Activated CD4-positive, alpha-beta T cell treated with anti-CD3 and anti-CD28 coated beads, Interleukin-2, amount 10 ng/mL, durations not matched to agents 7 days and 5 days (primary cell): ENCODE data around the gene PYGB. TPM values are rescaled to one million over a fixed set of nuclear protein-coding genes. Genes with fewer than 3 reads are reported as not detected.

Source experiments
- CTCF ChIA-PET: fragments of 350-600 bp; sonication (Branson Sonifier 250); formaldehyde crosslinking; loops from one replicate; lab custom pipeline; 2021; ENCODE audit warnings: antibody characterized with exemption; lab: Charles Lee
- POLR2A ChIA-PET: fragments of 350-600 bp; sonication (Branson Sonifier 250); formaldehyde crosslinking; loops from one replicate; lab custom pipeline; 2021; ENCODE audit warnings: antibody characterized with exemption; lab: Charles Lee
- DNase-seq: peaks from one replicate; pipeline ENCODE4 v3.0.0-alpha.2; 2020
- H3K27ac Mint-ChIP-seq: one replicate; pipeline ENCODE4 v1.8.0; 2021; ENCODE audit warnings: mild to moderate bottlenecking, moderate library complexity, mixed read lengths
- H3K27me3 Mint-ChIP-seq: one replicate; pipeline ENCODE4 v1.8.0; 2021; ENCODE audit warnings: mixed read lengths
- H3K36me3 Mint-ChIP-seq: one replicate; pipeline ENCODE4 v1.8.0; 2021; ENCODE audit warnings: low read depth, mixed read lengths
- H3K4me1 Mint-ChIP-seq: one replicate; pipeline ENCODE4 v1.8.0; 2021; ENCODE audit warnings: mixed read lengths
- H3K4me3 Mint-ChIP-seq: one replicate; pipeline ENCODE4 v1.8.0; 2021; ENCODE audit warnings: mild to moderate bottlenecking, moderate library complexity, mixed read lengths
- H3K9me3 Mint-ChIP-seq: one replicate; pipeline ENCODE4 v1.8.0; 2021; ENCODE audit warnings: mixed read lengths
- total RNA-seq, 2 experiments: library from RNA; stranded (reverse); gene quantifications; one replicate each; pipeline ENCODE4 v1.2.3, GENCODE V29; 2021

PYGB gene
- total RNA-seq, 2 experiments from 2014 or later = 28.7 to 30.2 TPM

- CTCF ChIA-PET = interaction anchor here (0.8 to 1.4 kb wide), 3 partner anchors 12 to 341 kb away, joined by 4 to 6 read pairs (median 4); no protein-coding TSS in a partner anchor
- Mint-ChIP-seq H3K4me1 (peaks cover 4% of the 10 kb centered on the region), H3K9me3 (no peaks in the 10 kb centered on the region), H3K27me3 (no peaks in the 10 kb centered on the region), H3K27ac (peak overlapping the region; percentile 46), H3K36me3 (peaks cover 6% of the 10 kb centered on the region), H3K4me3 (no peak overlapping the region)
- DNase-seq = peak; percentile 31
- POLR2A ChIA-PET = no interaction called here
Observed at GRCh38 chr20:25296094-25297093, 48.5 kb downstream of the PYGB start.

GRCh38 chr20:25297141-25297905, 49.4 kb downstream of the PYGB start:
- H3K9me3 Mint-ChIP-seq = no peaks in the 10 kb centered on the region
- H3K27ac Mint-ChIP-seq = peak overlapping the region; percentile 31
- no peak overlapping the region for H3K4me3 Mint-ChIP-seq
- ChIA-PET POLR2A (no interaction called here), CTCF (no interaction called here)
- DNase-seq = no peak
- H3K27me3 Mint-ChIP-seq = no peaks in the 10 kb centered on the region
- H3K4me1 Mint-ChIP-seq = peaks cover 4% of the 10 kb centered on the region
- peaks cover 2% of the 10 kb centered on the region for H3K36me3 Mint-ChIP-seq

- Mint-ChIP-seq H3K27me3 (no peaks in the 10 kb centered on the region), H3K9me3 (no peaks in the 10 kb centered on the region), H3K4me1 (peaks cover 4% of the 10 kb centered on the region), H3K36me3 (peaks cover 2% of the 10 kb centered on the region), H3K27ac (no peak overlapping the region), H3K4me3 (no peak overlapping the region)
- ChIA-PET POLR2A (interaction anchor here (0.6 to 1.0 kb wide), 2 partner anchors 91 to 108 kb away, joined by 3 read pairs; partner anchors contain the start of gene GINS1), CTCF (interaction anchor here (0.9 to 1.7 kb wide), 6 partner anchors 11 to 108 kb away, joined by 3 to 5 read pairs (median 4); partner anchors contain the start of gene GINS1)
- no peak for DNase-seq
Observed at GRCh38 chr20:25299806-25300205, 51.9 kb downstream of the PYGB start.

GRCh38 chr20:25300496-25301170, 52.7 kb downstream of the PYGB start:
- CTCF ChIA-PET = interaction anchor here (1.7 kb wide), 1 partner anchor 13 kb away, joined by 4 read pairs; no protein-coding TSS in a partner anchor
- POLR2A ChIA-PET = interaction anchor here (0.6 kb wide), 1 partner anchor 92 kb away, joined by 3 read pairs; no protein-coding TSS in a partner anchor
- Mint-ChIP-seq H3K27me3 (no peaks in the 10 kb centered on the region), H3K4me1 (peaks cover 4% of the 10 kb centered on the region), H3K9me3 (no peaks in the 10 kb centered on the region), H3K27ac (no peak overlapping the region), H3K36me3 (peaks cover 2% of the 10 kb centered on the region), H3K4me3 (no peak overlapping the region)
- DNase-seq = no peak

- peak overlapping the region; percentile 64 for H3K27ac Mint-ChIP-seq
- H3K9me3 Mint-ChIP-seq = no peaks in the 10 kb centered on the region
- DNase-seq = no peak
- ChIA-PET CTCF (no interaction called here), POLR2A (no interaction called here)
- H3K4me1 Mint-ChIP-seq = peaks cover 3% of the 10 kb centered on the region
- no peak overlapping the region for H3K4me3 Mint-ChIP-seq
- H3K27me3 Mint-ChIP-seq = no peaks in the 10 kb centered on the region
- H3K36me3 Mint-ChIP-seq = peaks cover 2% of the 10 kb centered on the region
Observed at GRCh38 chr20:25301357-25301920, 53.6 kb downstream of the PYGB start.

GRCh38 chr20:25302596-25302995, 54.7 kb downstream of the PYGB start:
- ChIA-PET POLR2A (no interaction called here), CTCF (no interaction called here)
- no peak for DNase-seq
- peaks cover 7% of the 10 kb centered on the region for H3K36me3 Mint-ChIP-seq
- H3K27ac Mint-ChIP-seq = peak overlapping the region; percentile 19
- H3K4me1 Mint-ChIP-seq = no peaks in the 10 kb centered on the region
- H3K27me3 Mint-ChIP-seq = no peaks in the 10 kb centered on the region
- H3K9me3 Mint-ChIP-seq = no peaks in the 10 kb centered on the region
- H3K4me3 Mint-ChIP-seq = no peak overlapping the region

GRCh38 chr20:25303292-25304024, 55.6 kb downstream of the PYGB start:
- no peaks in the 10 kb centered on the region for H3K27me3 Mint-ChIP-seq
- ChIA-PET CTCF (no interaction called here), POLR2A (no interaction called here)
- no peak for DNase-seq
- no peaks in the 10 kb centered on the region for H3K4me1 Mint-ChIP-seq
- no peak overlapping the region for H3K27ac Mint-ChIP-seq
- peaks cover 4% of the 10 kb centered on the region for H3K36me3 Mint-ChIP-seq
- no peak overlapping the region for H3K4me3 Mint-ChIP-seq
- no peaks in the 10 kb centered on the region for H3K9me3 Mint-ChIP-seq

GRCh38 chr20:25304025-25304549, 56.2 kb downstream of the PYGB start:
- Mint-ChIP-seq H3K27me3 (no peaks in the 10 kb centered on the region), H3K4me3 (no peak overlapping the region), H3K4me1 (peaks cover under 1% of the 10 kb centered on the region), H3K36me3 (peaks cover 4% of the 10 kb centered on the region), H3K9me3 (no peaks in the 10 kb centered on the region), H3K27ac (no peak overlapping the region)
- CTCF ChIA-PET = no interaction called here
- POLR2A ChIA-PET = no interaction called here
- DNase-seq = no peak

GRCh38 chr20:25306991-25307903, 59.4 kb downstream of the PYGB start:
- POLR2A ChIA-PET = no interaction called here
- Mint-ChIP-seq H3K4me3 (no peak overlapping the region), H3K4me1 (peaks cover 29% of the 10 kb centered on the region), H3K36me3 (peaks cover 4% of the 10 kb centered on the region), H3K27ac (no peak overlapping the region), H3K9me3 (no peaks in the 10 kb centered on the region), H3K27me3 (no peaks in the 10 kb centered on the region)
- DNase-seq = no peak
- CTCF ChIA-PET = interaction anchor here (0.9 to 1.5 kb wide), 3 partner anchors 11 to 47 kb away, joined by 3 to 4 read pairs (median 3); no protein-coding TSS in a partner anchor

GRCh38 chr20:25308083-25308491, 60.2 kb downstream of the PYGB start:
- Mint-ChIP-seq H3K4me1 (peaks cover 30% of the 10 kb centered on the region), H3K36me3 (peaks cover 4% of the 10 kb centered on the region), H3K4me3 (no peak overlapping the region), H3K27me3 (no peaks in the 10 kb centered on the region), H3K9me3 (no peaks in the 10 kb centered on the region), H3K27ac (peak overlapping the region; percentile 57)
- DNase-seq = no peak
- ChIA-PET CTCF (interaction anchor here (0.9 to 1.5 kb wide), 2 partner anchors 10 to 12 kb away, joined by 3 to 4 read pairs; no protein-coding TSS in a partner anchor), POLR2A (no interaction called here)
